NCI-H69 (cell line): ENCODE results near the gene FN3KRP.

ENCODE experiments used
- DNase-seq: peaks from one replicate; lab custom pipeline; 2025; lab: John Stamatoyannopoulos, UW

The FN3KRP gene

DNA sequence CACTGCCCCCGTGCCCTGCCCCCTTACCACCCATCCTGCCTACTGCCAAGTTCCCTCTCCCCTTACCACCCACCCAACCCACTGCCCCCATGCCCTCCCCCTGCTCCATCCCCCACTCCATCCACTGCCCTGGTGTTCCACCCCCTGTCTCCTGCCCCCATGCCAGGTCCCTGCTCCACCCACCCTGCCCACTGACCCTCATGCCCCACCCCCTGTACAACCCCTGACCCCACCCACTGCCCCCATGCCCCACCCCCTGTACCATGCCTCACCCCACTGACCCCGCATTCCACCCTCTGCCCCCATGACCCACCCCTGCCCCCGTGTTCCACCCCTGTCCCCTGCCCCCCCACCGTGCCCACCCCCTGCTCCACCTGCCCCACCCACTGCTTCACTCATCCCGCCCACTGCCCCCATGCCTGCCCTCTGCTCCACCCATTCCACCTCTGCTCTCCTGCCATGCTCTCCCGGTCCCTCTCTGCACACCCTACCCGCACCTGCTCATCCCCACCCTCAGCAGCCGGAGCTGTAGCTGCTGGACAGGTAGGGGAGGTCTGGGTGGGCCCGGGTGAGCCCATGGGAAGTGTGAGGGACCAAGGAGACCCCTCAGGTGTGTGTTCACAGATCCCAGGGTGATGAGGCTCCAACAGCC lies 7.4 kb upstream of the FN3KRP start:
- no peak for DNase-seq

DNA sequence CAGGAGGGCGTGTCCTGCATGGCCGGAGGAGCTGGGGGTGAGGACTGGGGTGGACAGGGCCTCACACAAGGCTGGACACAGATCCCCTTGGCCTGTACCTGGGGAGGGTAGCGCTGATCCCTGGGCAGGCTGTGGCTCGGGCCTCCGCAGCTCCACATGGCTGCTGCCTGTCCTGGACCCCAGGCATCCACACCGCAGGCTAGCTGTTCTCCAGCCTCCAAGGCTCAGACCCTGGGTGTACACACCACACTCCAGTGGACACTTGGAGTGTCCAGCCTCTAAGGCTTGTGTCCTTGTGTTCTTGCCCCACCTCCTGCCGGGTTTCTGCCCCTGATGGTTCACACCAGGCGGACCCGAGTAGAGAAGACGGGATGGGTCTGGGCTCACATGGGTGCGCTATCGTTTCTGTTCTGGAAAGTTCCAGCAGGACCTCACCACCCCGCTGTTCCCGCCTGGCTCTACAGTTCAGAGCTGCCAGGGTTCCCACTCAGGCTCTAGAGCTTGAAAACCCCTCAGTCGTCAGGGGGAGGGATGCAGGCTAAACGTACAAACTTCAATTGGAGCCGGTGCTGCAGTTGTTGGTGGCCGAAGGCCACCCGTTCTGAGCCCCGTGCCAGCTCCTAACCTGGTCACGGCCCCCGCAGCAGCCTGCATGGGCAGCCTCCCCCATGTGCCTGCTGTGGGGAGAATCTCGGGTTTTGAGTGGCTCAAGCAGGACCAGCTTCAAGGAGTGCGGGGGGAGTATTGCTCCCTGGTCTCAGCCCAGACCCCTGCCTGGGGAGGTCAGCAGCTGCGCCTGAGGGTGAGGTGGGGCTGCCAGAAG lies 6.6 kb upstream of the FN3KRP start:
- DNase-seq = no peak

DNA sequence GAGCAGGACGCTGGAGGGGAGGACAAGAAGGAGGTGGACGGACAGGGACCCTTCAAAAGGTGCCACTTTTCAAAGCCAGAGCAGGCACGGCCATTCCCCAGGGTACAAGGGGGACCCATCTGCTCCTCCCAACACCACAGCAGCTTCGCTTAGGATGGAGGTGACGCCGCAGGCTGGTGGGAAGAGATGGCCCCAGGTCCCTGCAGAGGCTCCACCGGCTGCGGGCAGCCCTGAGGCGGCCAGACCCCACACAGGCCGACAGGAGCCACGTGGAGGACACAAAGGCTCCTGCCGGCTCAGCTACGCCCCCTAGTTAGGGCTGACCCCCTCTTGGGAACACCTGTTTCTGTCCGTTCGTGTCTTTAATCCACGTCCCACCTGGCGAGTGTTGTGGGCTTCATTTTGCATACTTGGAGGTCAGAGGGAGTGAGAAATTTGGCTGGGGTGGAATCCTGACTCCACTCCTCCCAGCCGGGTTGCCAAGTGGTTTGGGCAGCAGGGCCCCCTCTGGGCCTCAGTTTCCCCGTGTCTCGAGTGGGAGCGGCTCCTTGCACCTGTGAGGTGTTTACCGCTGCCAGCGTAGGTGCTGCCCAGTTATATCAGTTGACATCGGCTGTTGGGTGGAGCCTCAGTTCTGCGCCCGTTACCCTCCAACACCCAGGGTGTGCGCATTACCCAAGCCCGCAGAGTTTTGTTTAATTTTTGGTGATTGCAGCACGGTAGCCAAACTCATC lies 5.8 kb upstream of the FN3KRP start:
- DNase-seq = peak; percentile 35

GRCh38 chr17:82713071-82713723 lies 3.3 kb upstream of the FN3KRP start:
- no peak for DNase-seq

DNA sequence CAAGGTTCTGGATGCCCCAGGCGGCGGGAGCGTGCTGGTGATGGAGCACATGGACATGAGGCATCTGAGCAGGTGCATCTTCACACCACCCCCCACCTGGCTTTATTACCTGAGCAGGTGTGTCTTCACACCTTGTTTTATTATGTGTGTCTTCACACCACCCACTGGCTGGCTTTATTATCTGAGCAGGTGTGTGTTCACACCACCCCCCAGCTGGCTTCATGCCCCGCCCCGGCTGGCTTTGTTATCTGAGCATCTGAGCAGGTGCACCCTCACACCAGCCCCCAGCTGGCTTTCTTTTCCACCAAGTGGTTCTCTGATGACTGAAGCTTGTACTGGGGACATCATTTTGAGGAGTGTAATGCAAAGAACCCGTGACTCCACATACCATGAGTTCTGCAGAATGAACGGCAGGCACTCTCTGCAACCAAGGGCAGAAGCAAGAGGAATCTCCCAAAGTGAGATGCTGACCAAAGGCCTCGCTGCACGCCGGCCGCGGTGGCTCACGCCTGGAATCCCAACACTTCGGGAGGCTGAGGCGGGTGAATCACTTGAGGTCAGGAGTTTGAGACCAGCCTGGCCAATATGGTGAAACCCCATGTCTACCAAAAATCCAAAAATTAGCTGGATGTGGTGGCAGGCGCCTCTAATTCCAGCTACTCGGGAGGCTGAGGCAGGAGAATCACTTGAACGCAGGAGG lies 2.6 kb downstream of the FN3KRP start:
- DNase-seq = peak; percentile 69

- DNase-seq = no peak
These were observed 3.7 kb downstream of the FN3KRP start for GRCh38 chr17:82720204-82720603.

GRCh38 chr17:82722341-82723013 lies 6.0 kb downstream of the FN3KRP start:
- DNase-seq = no peak

DNA sequence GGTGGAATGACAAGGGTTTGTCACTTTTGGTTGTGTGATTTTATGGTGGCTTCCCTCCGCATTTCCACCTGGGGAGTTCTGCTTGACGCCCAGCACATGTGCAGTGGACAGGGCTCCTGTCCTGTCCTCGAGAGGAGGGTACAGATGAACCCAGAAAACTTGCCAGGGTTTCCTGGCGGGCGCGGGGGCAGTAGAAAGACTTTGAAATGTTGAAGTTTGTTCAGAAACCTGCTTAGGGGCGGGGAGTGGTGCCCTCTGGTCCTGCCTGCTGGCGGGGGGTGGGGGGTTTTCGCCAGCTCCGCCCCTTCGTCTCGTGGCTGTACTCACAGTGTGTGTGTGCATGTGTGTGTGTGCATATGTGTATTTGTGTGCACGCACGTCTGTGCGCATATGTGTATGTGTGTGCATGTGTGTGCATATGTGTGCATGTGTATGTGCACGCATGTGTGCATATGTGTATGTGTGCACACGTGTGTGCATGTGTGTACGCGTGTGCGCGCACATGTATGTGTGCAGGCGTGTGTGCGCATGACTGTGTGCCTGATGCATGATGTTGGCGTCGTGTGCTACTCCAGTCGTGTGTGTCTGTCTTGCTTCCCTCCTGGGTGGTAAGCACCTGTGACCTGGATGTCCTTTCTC lies 6.8 kb downstream of the FN3KRP start:
- no peak for DNase-seq

DNA sequence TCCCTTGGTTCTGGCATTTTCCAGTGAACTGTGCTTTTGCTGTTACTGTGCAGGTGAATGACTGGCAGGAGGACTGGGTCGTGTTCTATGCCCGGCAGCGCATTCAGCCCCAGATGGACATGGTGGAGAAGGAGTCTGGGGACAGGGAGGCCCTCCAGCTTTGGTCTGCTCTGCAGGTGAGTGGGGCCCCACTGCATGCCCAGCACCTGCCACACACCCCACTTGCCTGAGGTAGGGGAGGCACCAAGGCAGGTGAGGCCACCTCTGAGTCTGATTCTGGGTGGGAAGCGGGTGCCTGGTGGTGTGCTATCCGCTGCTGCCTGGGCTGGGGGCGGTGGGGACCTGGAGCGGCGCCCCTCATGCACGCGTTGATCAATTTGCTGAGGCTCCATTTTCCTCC lies 9.9 kb downstream of the FN3KRP start:
- no peak for DNase-seq

GRCh38 chr17:82729479-82730260 lies 13.2 kb downstream of the FN3KRP start:
- DNase-seq = no peak

GRCh38 chr17:82732118-82732743 lies 15.7 kb downstream of the FN3KRP start:
- no peak for DNase-seq

DNA sequence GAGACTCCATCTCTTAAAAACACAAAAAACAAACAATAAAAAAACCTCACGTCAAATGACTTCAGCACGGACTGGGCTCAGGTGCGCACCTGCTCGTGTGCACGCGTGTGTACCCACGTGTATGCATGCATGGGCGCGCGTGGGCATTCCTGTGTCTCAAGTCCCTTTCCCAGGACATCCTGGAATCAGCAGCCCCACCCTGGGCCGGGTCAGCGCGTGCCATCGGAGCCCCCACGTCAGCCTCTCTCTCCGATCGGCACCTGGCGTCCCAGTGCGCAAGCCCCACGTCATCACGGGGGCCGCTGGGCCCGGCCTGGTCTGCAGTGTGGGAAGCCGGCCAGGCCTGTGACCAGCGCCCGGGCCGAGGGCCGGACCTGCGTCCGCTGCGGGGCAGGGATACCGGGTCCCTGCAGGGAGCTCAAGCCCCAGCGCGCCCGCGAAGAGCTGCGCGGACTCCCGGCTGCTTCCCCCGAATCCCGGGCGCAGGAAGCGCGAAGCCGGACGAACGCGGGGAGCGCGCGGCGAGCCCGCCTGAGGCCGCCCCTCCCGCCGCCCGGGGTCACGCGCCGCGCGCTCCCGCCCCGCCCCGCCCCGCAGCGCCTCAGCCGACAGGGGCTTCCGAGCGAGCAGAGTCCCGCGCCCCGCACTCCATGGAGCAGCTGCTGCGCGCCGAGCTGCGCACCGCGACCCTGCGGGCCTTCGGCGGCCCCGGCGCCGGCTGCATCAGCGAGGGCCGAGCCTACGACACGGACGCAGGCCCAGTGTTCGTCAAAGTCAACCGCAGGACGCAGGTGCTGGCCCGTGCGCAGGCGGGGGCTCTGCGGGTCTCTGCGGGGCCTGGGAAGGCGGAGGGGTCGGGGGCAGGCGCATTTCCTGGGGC lies 18.7 kb downstream of the FN3KRP start, which contains the start of gene FN3K:
TSS of gene FN3K (plus strand) at position 629 of the 880 bp plus-strand sequence. CDS start at position 651, 22 bp downstream.
- peak; percentile 86 for DNase-seq

DNA sequence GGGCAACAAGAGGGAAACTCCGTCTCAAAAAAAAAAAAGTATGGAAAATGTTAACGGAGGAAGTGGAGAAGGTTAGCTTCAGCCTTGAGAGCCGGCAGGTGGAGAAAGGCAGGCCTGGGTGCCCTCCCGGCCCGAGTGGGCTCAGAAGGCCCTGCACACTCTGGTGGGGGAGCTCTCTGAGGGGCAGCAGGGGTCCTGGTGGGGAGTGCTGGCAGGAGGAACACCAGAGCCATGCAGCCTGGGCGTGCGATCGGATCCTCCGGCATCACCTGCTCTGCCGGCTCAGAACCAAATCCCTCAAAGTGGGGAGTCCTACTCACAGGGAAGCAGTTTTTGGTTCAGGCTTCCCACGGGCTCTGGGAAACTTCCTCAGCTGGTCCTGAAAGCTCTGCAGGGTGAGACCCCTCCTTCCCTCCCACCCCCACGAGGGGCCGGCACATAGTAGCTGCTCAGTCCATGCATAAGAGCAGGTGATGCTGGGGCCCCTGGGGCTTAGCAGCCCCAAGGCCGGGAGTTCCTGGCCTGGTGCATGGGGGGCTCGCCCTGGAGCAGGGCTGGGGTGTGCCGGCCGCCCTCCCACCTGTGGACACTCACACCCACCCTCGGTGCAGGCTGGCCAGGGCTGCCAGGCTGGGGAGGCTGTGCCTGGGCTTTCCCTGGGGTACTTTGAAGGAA lies 20.1 kb downstream of the FN3KRP start:
- DNase-seq = no peak

- no peak for DNase-seq
These were observed 21.7 kb downstream of the FN3KRP start for GRCh38 chr17:82737967-82738877.

- DNase-seq = no peak
These were observed 24.6 kb downstream of the FN3KRP start for GRCh38 chr17:82740906-82741759.
